Duodenal mucosa (tissue), 2 donors: ENCODE results near the gene GLDN.

Experiments
- H3K27ac ChIP-seq: one replicate; pipeline ENCODE4 v1.7.0; 2013; ENCODE audit warnings: low read depth, low read length
- H3K27me3 ChIP-seq, 2 donors: one replicate each; pipeline ENCODE4 v1.7.0; 2013; ENCODE audit warnings: low read length in 2 of 2, control low read depth in 1 of 2; ENCODE audit not compliant: insufficient read depth in 2 of 2, control insufficient read depth in 1 of 2
- H3K36me3 ChIP-seq, 2 donors: one replicate each; pipeline ENCODE4 v1.7.0; 2013; ENCODE audit warnings: low read length in 2 of 2, control low read depth in 1 of 2; ENCODE audit not compliant: insufficient read depth in 2 of 2, control insufficient read depth in 1 of 2
- H3K4me1 ChIP-seq, 2 donors: one replicate each; pipeline ENCODE4 v1.7.0; 2013; ENCODE audit warnings: low read length in 2 of 2, control low read depth in 1 of 2; ENCODE audit not compliant: insufficient read depth in 2 of 2, control insufficient read depth in 1 of 2
- H3K4me3 ChIP-seq, 2 donors: one replicate each; pipeline ENCODE4 v1.7.0; 2013; ENCODE audit warnings: low read length in 2 of 2, low read depth in 1 of 2
- H3K9ac ChIP-seq, 2 donors: one replicate each; pipeline ENCODE4 v1.7.0; 2013; ENCODE audit warnings: low read length in 2 of 2, low read depth in 1 of 2
- H3K9me3 ChIP-seq, 2 donors: one replicate each; pipeline ENCODE4 v1.7.0; 2013; ENCODE audit warnings: low read length in 2 of 2, control low read depth in 1 of 2; ENCODE audit not compliant: control insufficient read depth in 1 of 2

GLDN gene

GRCh38 chr15:51312166-51313073 is 29.0 kb upstream of the GLDN start:
- H3K27ac ChIP-seq = no peak overlapping the region
- H3K4me3 ChIP-seq = no peak overlapping the region
- no peaks in the 10 kb centered on the region for H3K36me3 ChIP-seq
- no peak overlapping the region for H3K9ac ChIP-seq
- no peaks in the 10 kb centered on the region for H3K27me3 ChIP-seq
- no peaks in the 10 kb centered on the region for H3K4me1 ChIP-seq
- no peaks in the 10 kb centered on the region for H3K9me3 ChIP-seq

GRCh38 chr15:51313074-51313393 is 28.4 kb upstream of the GLDN start:
- H3K9me3 ChIP-seq = no peaks in the 10 kb centered on the region
- no peaks in the 10 kb centered on the region for H3K4me1 ChIP-seq
- H3K27me3 ChIP-seq = no peaks in the 10 kb centered on the region
- H3K9ac ChIP-seq = no peak overlapping the region
- H3K36me3 ChIP-seq = no peaks in the 10 kb centered on the region
- H3K4me3 ChIP-seq = no peak overlapping the region
- H3K27ac ChIP-seq = no peak overlapping the region

- Histone ChIP-seq H3K27me3 (no peaks in the 10 kb centered on the region), H3K36me3 (no peaks in the 10 kb centered on the region), H3K9ac (no peak overlapping the region), H3K4me1 (no peaks in the 10 kb centered on the region), H3K9me3 (no peaks in the 10 kb centered on the region), H3K27ac (no peak overlapping the region), H3K4me3 (no peak overlapping the region)
Observed at GRCh38 chr15:51313644-51314280, 27.7 kb upstream of the GLDN start.

DNA sequence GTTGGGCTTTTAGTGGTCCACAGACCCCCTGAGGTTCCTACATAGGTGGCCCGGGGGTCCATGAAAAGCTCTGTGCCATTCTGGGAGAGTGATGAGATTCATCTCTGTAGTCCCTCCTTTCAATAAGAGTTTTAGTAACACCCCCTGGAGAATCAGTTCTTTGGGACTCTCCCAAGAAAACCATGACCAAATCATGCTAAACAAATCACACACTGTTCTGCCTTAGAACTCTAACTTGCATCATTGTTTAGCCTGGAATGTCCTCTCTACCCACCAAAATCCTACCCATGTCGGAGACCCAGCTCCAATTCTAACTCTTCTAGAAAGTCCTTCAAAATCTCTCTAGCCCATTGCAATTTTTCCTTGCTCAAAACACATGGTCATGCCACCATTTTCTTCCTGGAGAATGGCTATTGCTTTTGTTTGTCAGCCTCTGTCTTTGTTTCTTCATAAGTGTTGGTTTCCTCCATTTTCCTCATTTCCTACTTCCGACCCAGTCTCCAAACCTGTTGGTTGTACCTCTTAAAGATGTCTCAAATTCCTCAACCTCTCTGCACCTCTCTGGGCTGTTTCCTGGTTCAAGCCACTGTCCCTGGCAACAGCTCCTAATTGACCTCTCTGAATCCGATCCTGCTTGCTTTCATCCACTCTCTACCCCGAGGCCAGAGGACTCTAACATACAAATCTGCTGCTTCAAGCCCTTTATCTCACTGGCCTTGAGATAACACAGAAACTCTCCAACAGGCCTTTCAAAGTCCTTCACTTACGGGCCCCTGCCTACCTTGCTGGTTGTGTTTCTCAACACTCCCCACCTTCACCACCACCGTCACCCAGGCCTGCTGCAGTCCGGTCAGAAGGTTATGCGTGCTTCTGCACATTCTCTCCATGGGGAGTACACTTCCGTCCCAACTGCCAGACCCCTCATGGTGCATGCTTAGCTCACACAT is 26.8 kb upstream of the GLDN start:
- Histone ChIP-seq H3K4me1 (no peaks in the 10 kb centered on the region), H3K4me3 (no peak overlapping the region), H3K36me3 (no peaks in the 10 kb centered on the region), H3K9me3 (no peaks in the 10 kb centered on the region), H3K27ac (no peak overlapping the region), H3K9ac (no peak overlapping the region), H3K27me3 (no peaks in the 10 kb centered on the region)

GRCh38 chr15:51315726-51316125 is 25.7 kb upstream of the GLDN start:
- H3K27ac ChIP-seq = no peak overlapping the region
- H3K9ac ChIP-seq = no peak overlapping the region
- no peak overlapping the region for H3K4me3 ChIP-seq
- no peaks in the 10 kb centered on the region for H3K36me3 ChIP-seq
- no peaks in the 10 kb centered on the region for H3K9me3 ChIP-seq
- H3K27me3 ChIP-seq = no peaks in the 10 kb centered on the region
- H3K4me1 ChIP-seq = no peaks in the 10 kb centered on the region

- H3K36me3 ChIP-seq = no peaks in the 10 kb centered on the region
- no peaks in the 10 kb centered on the region for H3K27me3 ChIP-seq
- no peaks in the 10 kb centered on the region for H3K9me3 ChIP-seq
- H3K4me1 ChIP-seq = no peaks in the 10 kb centered on the region
- no peak overlapping the region for H3K27ac ChIP-seq
- H3K4me3 ChIP-seq = no peak overlapping the region
- no peak overlapping the region for H3K9ac ChIP-seq
Observed at GRCh38 chr15:51316636-51317035, 24.8 kb upstream of the GLDN start.

- Histone ChIP-seq H3K9ac (no peak overlapping the region), H3K9me3 (no peaks in the 10 kb centered on the region), H3K27ac (no peak overlapping the region), H3K27me3 (no peaks in the 10 kb centered on the region), H3K36me3 (no peaks in the 10 kb centered on the region), H3K4me3 (no peak overlapping the region), H3K4me1 (no peaks in the 10 kb centered on the region)
Observed at GRCh38 chr15:51318382-51319150, 22.9 kb upstream of the GLDN start.

GRCh38 chr15:51319539-51319938 is 21.9 kb upstream of the GLDN start:
- Histone ChIP-seq H3K27ac (no peak overlapping the region), H3K9me3 (no peaks in the 10 kb centered on the region), H3K4me1 (no peaks in the 10 kb centered on the region), H3K27me3 (no peaks in the 10 kb centered on the region), H3K4me3 (no peak overlapping the region), H3K9ac (no peak overlapping the region), H3K36me3 (no peaks in the 10 kb centered on the region)

DNA sequence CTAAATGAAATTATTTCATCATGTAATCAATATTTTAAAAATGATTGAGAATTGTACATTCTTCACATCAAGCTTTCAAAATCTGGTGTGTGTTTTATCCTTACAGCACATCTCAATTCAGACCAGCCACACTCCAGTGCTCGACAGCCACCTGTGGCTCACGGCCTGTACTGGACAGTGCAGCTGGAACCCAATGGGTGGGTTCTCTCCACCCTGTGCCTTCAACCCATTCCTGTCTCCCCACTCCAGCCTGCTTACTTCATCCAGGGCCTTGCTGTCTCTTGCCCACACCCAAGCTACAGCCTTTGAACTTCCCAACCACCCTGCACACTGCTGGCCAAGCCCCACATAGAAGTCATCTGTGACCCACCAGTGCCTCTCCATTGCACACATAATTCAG is 20.6 kb upstream of the GLDN start:
- Histone ChIP-seq H3K36me3 (no peaks in the 10 kb centered on the region), H3K9me3 (no peaks in the 10 kb centered on the region), H3K27ac (no peak overlapping the region), H3K4me1 (no peaks in the 10 kb centered on the region), H3K9ac (no peak overlapping the region), H3K27me3 (no peaks in the 10 kb centered on the region), H3K4me3 (no peak overlapping the region)
